HEK293 (cell line): Measurements from ENCODE around the gene IL20RA.

Experiments
- CTCF ChIA-PET: fragments of 350-600 bp; formaldehyde crosslinking; extraction: SDS; loops from one replicate; lab custom pipeline; 2021; ENCODE audit warnings: antibody characterized with exemption; lab: Yijun Ruan, JAX
- POLR2A ChIA-PET: fragments of 300-600 bp; formaldehyde crosslinking; extraction: SDS; loops from one replicate; lab custom pipeline; 2020; ENCODE audit warnings: antibody characterized with exemption, inconsistent platforms; lab: Yijun Ruan, JAX
- H3K27ac ChIP-seq: fragments of 200-500 bp; sonication (Bioruptor generic); 2 replicates; pipeline ENCODE4 v1.5.1; 2014; ENCODE audit warnings: low read depth, low read length, control low read depth, inconsistent platforms; ENCODE audit errors: extremely low read depth
- H3K36me3 ChIP-seq, 2 experiments: fragments of 200-500 bp in 1 of 2; sonication (Bioruptor generic) in 1 of 2; 1 replicate in 1 of 2; 2 replicates in 1 of 2; pipeline ENCODE4 v1.5.1; 2014 to 2017; ENCODE audit warnings: inconsistent platforms in 2 of 2, low read length in 2 of 2; ENCODE audit not compliant: control insufficient read depth in 2 of 2, insufficient read depth in 1 of 2
- H3K4me1 ChIP-seq: fragments of 200-500 bp; sonication (Bioruptor generic); 2 replicates; pipeline ENCODE4 v1.5.1; 2014; ENCODE audit warnings: mild to moderate bottlenecking, low read length, inconsistent platforms; ENCODE audit not compliant: control insufficient read depth, insufficient read depth
- H3K4me3 ChIP-seq: 2 replicates; pipeline ENCODE4 v1.5.1; 2011; ENCODE audit warnings: low read depth, mild to moderate bottlenecking, control low read depth, low read length, moderate library complexity
- H3K9me3 ChIP-seq: fragments of 200-500 bp; sonication (Bioruptor generic); 2 replicates; pipeline ENCODE4 v1.5.1; 2014; ENCODE audit warnings: low read depth, low read length, inconsistent platforms; ENCODE audit not compliant: control insufficient read depth, insufficient read depth
- BCL11A ChIP-seq: fragments of 450-650 bp; formaldehyde crosslinking; IDR thresholded peaks from 2 replicates; pipeline ENCODE4 v1.5.1; 2016; ENCODE audit warnings: low read depth, missing biosample characterization, missing genetic modification characterization
- KLF7 ChIP-seq: fragments of 450-650 bp; formaldehyde crosslinking; IDR thresholded peaks from 2 replicates; pipeline ENCODE4 v1.5.1; 2016; ENCODE audit warnings: missing biosample characterization, missing genetic modification characterization, borderline replicate concordance
- MZF1 ChIP-seq: fragments of 450-650 bp; formaldehyde crosslinking; IDR thresholded peaks from 2 replicates; pipeline ENCODE4 v1.5.1; 2017; ENCODE audit warnings: missing biosample characterization, missing genetic modification characterization, borderline replicate concordance
- PRDM1 ChIP-seq: fragments of 450-650 bp; formaldehyde crosslinking; IDR thresholded peaks from 2 replicates; pipeline ENCODE4; 2016; ENCODE audit warnings: missing biosample characterization, missing genetic modification characterization
- SCRT1 ChIP-seq: fragments of 450-650 bp; formaldehyde crosslinking; IDR thresholded peaks from 2 replicates; pipeline ENCODE4 v1.5.1; 2016; ENCODE audit warnings: missing biosample characterization, missing genetic modification characterization, borderline replicate concordance
- SETDB1 ChIP-seq: IDR thresholded peaks from one replicate; pipeline ENCODE4 v1.6.1; 2017; ENCODE audit warnings: mild to moderate bottlenecking, low read length, moderate library complexity, mixed read lengths; ENCODE audit not compliant: insufficient read length
- WT1 ChIP-seq: fragments of 450-650 bp; formaldehyde crosslinking; IDR thresholded peaks from 2 replicates; pipeline ENCODE4 v1.5.1; 2016; ENCODE audit warnings: missing biosample characterization, missing genetic modification characterization
- ZBTB1 ChIP-seq: fragments of 450-650 bp; formaldehyde crosslinking; IDR thresholded peaks from 2 replicates; pipeline ENCODE4 v1.5.1; 2016; ENCODE audit warnings: missing biosample characterization, missing genetic modification characterization
- ZFP41 ChIP-seq: fragments of 450-650 bp; formaldehyde crosslinking; IDR thresholded peaks from 2 replicates; pipeline ENCODE4 v1.5.1; 2016; ENCODE audit warnings: missing biosample characterization, missing genetic modification characterization, borderline replicate concordance
- ZFP69B ChIP-seq: fragments of 450-650 bp; formaldehyde crosslinking; IDR thresholded peaks from 2 replicates; pipeline ENCODE4 v1.5.1; 2016; ENCODE audit warnings: missing biosample characterization, missing genetic modification characterization
- ZNF114 ChIP-seq: fragments of 450-650 bp; formaldehyde crosslinking; IDR thresholded peaks from 2 replicates; pipeline ENCODE4 v1.5.0; 2017; ENCODE audit warnings: missing biosample characterization, missing genetic modification characterization
- ZNF426 ChIP-seq: fragments of 450-650 bp; formaldehyde crosslinking; IDR thresholded peaks from 2 replicates; pipeline ENCODE4 v1.5.1; 2017; ENCODE audit warnings: missing biosample characterization, missing genetic modification characterization, mild to moderate bottlenecking, inconsistent platforms, moderate library complexity
- ZNF48 ChIP-seq: fragments of 450-650 bp; formaldehyde crosslinking; IDR thresholded peaks from 2 replicates; pipeline ENCODE4 v1.5.1; 2016; ENCODE audit warnings: missing biosample characterization, missing genetic modification characterization
- ZNF548 ChIP-seq: fragments of 450-650 bp; formaldehyde crosslinking; IDR thresholded peaks from 2 replicates; pipeline ENCODE4 v1.5.1; 2016; ENCODE audit warnings: missing biosample characterization, missing genetic modification characterization
- ZNF555 ChIP-seq: fragments of 450-650 bp; formaldehyde crosslinking; conservative IDR thresholded peaks from 2 replicates; pipeline ENCODE4 v1.5.1; 2017; ENCODE audit warnings: missing biosample characterization, mild to moderate bottlenecking, missing genetic modification characterization, inconsistent platforms
- TF ChIP-seq, protein P1 (sequence below): fragments of 450-650 bp; formaldehyde crosslinking; IDR thresholded peaks from 2 replicates; pipeline ENCODE4 v1.5.1; 2016; ENCODE audit warnings: missing biosample characterization, missing genetic modification characterization, low read depth
- TF ChIP-seq, protein P2 (sequence below): fragments of 450-650 bp; formaldehyde crosslinking; IDR thresholded peaks from 2 replicates; pipeline ENCODE4 v1.5.1; 2016; ENCODE audit warnings: missing biosample characterization, missing genetic modification characterization
- TF ChIP-seq, protein P3 (sequence below): fragments of 450-650 bp; formaldehyde crosslinking; IDR thresholded peaks from 2 replicates; pipeline ENCODE4 v1.5.1; 2016; ENCODE audit warnings: missing biosample characterization, missing genetic modification characterization
- TF ChIP-seq, protein P4 (sequence below): fragments of 450-650 bp; formaldehyde crosslinking; IDR thresholded peaks from 2 replicates; pipeline ENCODE4 v1.5.1; 2016; ENCODE audit warnings: missing biosample characterization, missing genetic modification characterization

Gene IL20RA

DNA sequence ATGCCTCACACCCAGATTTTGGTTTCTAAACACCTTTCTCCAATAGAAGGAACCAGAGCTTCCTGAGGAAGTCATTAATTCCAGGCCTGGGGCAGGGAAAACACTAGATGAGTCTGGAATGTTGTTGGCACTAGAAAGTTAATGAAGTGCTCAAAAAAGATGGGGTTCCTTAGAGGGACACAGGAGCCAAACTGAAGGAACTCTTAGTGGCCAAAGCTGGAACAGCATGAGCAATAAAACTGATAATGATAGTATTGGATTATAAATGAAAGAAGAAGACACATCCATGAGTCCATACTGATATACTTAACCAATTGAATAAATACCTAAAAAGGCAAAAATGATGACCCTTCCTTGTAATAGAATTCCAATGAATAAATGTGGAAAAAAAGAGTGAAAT, 4.4 kb downstream of the IL20RA start:
- H3K27ac ChIP-seq = no peak overlapping the region
- H3K36me3 ChIP-seq = no peaks in the 10 kb centered on the region
- TF ChIP-seq ZNF426 (tag by site-specific recombination) = no peak
- peak; percentile 46 for TF ChIP-seq SETDB1
- TF ChIP-seq, protein P1, sequence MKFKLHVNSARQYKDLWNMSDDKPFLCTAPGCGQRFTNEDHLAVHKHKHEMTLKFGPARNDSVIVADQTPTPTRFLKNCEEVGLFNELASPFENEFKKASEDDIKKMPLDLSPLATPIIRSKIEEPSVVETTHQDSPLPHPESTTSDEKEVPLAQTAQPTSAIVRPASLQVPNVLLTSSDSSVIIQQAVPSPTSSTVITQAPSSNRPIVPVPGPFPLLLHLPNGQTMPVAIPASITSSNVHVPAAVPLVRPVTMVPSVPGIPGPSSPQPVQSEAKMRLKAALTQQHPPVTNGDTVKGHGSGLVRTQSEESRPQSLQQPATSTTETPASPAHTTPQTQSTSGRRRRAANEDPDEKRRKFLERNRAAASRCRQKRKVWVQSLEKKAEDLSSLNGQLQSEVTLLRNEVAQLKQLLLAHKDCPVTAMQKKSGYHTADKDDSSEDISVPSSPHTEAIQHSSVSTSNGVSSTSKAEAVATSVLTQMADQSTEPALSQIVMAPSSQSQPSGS = no peak
- TF ChIP-seq, all 188 proteins: peak for 1
- Histone ChIP-seq H3K4me3 (no peak overlapping the region), H3K4me1 (peaks cover 10% of the 10 kb centered on the region; the same call in 1 of the 2 replicates), H3K9me3 (no peaks in the 10 kb centered on the region)
- ChIA-PET POLR2A (no interaction called here), CTCF (interaction anchor here (0.7 kb wide), 1 partner anchor 202 kb away, joined by 3 read pairs; no protein-coding TSS in a partner anchor)

DNA sequence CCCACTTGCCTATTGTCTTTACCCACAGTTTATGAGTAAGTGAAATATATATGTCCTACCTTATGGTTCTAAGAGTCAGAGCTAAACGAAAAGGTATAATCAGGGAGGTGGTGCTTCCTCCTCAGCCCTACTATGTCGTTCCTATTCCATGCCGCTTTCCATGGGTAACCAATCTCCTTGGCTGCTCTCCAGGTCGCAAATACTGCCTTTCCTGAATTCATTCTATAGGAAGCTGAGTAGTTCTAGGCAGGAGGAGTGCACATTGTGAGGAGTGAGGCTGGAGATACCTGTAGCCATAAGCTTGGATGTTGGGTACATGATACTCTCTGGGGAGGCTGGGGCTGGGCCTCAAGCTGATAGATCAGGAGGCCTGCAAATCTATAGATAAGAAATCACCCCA, 5.8 kb downstream of the IL20RA start:
- ChIA-PET POLR2A (no interaction called here), CTCF (interaction anchor here (0.6 to 1.1 kb wide), 3 partner anchors 25 to 216 kb away, joined by 3 read pairs; no protein-coding TSS in a partner anchor)
- Histone ChIP-seq H3K27ac (no peak overlapping the region), H3K4me3 (no peak overlapping the region), H3K9me3 (no peaks in the 10 kb centered on the region), H3K36me3 (no peaks in the 10 kb centered on the region), H3K4me1 (peaks cover 10% of the 10 kb centered on the region; the same call in 1 of the 2 replicates)
- no peak for TF ChIP-seq WT1 (tag by site-specific recombination)
- TF ChIP-seq PRDM1 = no peak
- TF ChIP-seq, protein P2, sequence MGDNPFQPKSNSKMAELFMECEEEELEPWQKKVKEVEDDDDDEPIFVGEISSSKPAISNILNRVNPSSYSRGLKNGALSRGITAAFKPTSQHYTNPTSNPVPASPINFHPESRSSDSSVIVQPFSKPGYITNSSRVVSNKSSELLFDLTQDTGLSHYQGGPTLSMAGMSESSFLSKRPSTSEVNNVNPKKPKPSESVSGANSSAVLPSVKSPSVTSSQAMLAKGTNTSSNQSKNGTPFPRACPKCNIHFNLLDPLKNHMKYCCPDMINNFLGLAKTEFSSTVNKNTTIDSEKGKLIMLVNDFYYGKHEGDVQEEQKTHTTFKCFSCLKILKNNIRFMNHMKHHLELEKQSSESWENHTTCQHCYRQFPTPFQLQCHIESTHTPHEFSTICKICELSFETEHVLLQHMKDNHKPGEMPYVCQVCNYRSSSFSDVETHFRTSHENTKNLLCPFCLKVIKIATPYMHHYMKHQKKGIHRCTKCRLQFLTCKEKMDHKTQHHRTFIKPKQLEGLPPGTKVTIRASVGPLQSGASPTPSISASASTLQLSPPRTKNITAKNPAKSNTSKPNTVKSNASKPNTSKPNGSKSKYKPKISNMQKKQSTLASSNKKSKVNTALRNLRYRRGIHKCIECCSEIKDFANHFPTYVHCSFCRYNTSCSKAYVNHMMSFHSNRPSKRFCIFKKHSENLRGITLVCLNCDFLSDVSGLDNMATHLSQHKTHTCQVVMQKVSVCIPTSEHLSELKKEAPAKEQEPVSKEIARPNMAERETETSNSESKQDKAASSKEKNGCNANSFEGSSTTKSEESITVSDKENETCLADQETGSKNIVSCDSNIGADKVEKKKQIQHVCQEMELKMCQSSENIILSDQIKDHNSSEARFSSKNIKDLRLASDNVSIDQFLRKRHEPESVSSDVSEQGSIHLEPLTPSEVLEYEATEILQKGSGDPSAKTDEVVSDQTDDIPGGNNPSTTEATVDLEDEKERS = no peak
- TF ChIP-seq ZNF555 (tag by site-specific recombination) = no peak
- TF ChIP-seq MZF1 (tag by site-specific recombination) = no peak
- TF ChIP-seq ZNF48 (tag by site-specific recombination) = no peak
- TF ChIP-seq BCL11A (tag by site-specific recombination) = no peak
- TF ChIP-seq ZFP69B = no peak
- no peak for TF ChIP-seq ZBTB1 (tag by site-specific recombination)
- TF ChIP-seq ZFP41 (tag by site-specific recombination) = no peak
- no peak for TF ChIP-seq ZNF114
- TF ChIP-seq SCRT1 (tag by site-specific recombination) = no peak

DNA sequence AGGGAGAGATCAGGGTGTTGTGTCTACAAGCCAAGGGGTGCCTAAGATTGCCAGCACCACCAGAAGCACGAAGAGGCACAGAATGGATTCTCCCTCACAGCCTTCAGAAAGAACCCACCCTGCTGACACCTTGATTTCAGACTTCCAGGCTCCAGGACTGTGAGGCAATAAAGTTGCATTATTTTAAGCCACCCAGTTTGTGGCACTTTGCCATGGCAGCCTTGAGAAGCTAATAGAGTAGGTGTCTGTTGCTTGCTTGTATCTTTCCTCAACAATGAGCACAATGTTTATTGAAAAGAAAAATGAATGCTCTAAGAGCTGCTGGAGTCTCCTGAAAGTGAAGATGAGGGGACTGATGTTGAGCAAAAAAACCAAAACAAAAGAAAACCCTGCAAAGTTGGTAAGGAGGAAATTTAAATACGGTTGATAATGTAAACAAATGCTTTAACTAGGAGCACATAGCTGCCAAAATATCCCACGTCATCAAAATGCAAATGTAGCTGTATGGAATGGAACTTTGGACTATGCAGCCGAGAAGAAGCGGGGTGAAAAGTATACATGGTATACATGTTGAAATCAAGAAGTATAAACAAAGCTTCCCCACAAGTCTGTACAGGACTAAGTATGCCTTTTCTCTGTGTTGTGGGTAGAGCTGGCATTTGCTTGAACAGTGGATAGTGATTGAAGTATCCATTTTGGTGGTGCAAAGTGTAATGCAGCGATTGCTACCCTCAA, 8.0 kb downstream of the IL20RA start:
- Histone ChIP-seq H3K36me3 (no peaks in the 10 kb centered on the region), H3K27ac (no peak overlapping the region), H3K9me3 (no peaks in the 10 kb centered on the region), H3K4me3 (no peak overlapping the region), H3K4me1 (no peaks in the 10 kb centered on the region)
- CTCF ChIA-PET = interaction anchor here (0.7 kb wide), 1 partner anchor 9 kb away, joined by 3 read pairs; no protein-coding TSS in a partner anchor
- POLR2A ChIA-PET = no interaction called here
- TF ChIP-seq ZNF548 (tag by site-specific recombination) (peak; percentile 38; the same call in 1 of the 2 replicates), KLF7 (tag by site-specific recombination) (no peak)
- TF ChIP-seq, protein P3, sequence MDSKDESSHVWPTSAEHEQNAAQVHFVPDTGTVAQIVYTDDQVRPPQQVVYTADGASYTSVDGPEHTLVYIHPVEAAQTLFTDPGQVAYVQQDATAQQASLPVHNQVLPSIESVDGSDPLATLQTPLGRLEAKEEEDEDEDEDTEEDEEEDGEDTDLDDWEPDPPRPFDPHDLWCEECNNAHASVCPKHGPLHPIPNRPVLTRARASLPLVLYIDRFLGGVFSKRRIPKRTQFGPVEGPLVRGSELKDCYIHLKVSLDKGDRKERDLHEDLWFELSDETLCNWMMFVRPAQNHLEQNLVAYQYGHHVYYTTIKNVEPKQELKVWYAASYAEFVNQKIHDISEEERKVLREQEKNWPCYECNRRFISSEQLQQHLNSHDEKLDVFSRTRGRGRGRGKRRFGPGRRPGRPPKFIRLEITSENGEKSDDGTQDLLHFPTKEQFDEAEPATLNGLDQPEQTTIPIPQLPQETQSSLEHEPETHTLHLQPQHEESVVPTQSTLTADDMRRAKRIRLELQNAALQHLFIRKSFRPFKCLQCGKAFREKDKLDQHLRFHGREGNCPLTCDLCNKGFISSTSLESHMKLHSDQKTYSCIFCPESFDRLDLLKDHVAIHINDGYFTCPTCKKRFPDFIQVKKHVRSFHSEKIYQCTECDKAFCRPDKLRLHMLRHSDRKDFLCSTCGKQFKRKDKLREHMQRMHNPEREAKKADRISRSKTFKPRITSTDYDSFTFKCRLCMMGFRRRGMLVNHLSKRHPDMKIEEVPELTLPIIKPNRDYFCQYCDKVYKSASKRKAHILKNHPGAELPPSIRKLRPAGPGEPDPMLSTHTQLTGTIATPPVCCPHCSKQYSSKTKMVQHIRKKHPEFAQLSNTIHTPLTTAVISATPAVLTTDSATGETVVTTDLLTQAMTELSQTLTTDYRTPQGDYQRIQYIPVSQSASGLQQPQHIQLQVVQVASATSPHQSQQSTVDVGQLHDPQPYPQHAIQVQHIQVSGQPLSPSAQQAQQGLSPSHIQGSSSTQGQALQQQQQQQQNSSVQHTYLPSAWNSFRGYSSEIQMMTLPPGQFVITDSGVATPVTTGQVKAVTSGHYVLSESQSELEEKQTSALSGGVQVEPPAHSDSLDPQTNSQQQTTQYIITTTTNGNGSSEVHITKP (tag by site-specific recombination) = peak; percentile 18; the same call in 1 of the 2 replicates
- TF ChIP-seq, protein P4, sequence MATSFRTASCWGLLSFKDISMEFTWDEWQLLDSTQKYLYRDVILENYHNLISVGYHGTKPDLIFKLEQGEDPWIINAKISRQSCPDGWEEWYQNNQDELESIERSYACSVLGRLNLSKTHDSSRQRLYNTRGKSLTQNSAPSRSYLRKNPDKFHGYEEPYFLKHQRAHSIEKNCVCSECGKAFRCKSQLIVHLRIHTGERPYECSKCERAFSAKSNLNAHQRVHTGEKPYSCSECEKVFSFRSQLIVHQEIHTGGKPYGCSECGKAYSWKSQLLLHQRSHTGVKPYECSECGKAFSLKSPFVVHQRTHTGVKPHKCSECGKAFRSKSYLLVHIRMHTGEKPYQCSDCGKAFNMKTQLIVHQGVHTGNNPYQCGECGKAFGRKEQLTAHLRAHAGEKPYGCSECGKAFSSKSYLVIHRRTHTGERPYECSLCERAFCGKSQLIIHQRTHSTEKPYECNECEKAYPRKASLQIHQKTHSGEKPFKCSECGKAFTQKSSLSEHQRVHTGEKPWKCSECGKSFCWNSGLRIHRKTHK (tag by site-specific recombination) = no peak
